Measurements from ENCODE around the gene PITPNB. TPM values are rescaled to one million over a fixed set of nuclear protein-coding genes. Genes with fewer than 3 reads are reported as not detected.

Gene PITPNB
- total RNA-seq, 1 experiment from 2014 or later = 46.2 TPM

DNA sequence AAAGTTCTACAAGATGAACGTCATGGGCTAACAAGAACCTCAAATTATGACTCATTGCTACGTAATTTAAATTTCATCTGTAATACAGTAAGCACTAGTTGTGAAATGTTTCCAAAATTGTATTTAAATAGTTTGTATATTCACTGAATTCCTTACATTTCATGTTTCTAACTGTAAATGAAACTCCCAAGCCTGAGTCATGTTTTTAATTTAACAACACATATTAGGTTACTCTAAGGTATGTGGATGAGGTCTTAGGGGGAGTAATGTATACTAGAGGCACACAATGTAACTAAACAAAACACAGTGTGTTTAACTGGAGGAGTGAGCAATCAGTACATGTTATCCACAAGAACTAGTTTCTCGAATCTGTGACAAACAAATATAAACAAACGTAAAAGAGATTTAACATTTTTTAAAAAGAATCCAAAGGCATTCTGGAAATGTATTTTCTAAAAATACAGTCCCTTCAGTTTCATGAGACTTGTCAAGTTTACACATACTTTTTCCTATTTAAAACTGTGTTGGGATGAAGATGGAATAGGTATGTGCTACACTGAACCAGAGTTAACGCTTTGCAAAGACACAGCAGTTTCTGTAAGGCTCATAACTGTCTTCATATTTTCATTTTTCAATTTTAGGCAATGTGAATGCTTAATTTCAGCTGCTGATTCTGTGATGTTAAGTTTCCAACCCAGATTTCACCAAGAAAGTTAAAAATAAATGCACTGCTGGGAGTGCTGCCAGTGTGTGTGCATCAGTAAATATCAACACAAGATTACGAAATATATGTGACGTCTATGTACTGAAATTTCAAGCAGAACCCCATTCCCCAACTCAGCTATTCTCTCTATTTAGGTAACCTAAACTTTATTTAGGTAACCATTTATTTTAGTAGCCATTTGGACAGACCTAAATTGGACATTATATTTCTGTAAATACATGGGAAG lies 52.6 kb downstream of the PITPNB start:
- Histone ChIP-seq H3K4me1 (peaks cover 27% of the 10 kb centered on the region), H3K4me3 (no peak overlapping the region), H3K27ac (peak overlapping the region; percentile 45), H3K9me3 (replicated peaks) (no peaks in the 10 kb centered on the region), H3K36me3 (peaks cover 46% of the 10 kb centered on the region), H3K27me3 (no peaks in the 10 kb centered on the region)
- DNase-seq = peak in 1 of 2 experiments; percentile 45

DNA sequence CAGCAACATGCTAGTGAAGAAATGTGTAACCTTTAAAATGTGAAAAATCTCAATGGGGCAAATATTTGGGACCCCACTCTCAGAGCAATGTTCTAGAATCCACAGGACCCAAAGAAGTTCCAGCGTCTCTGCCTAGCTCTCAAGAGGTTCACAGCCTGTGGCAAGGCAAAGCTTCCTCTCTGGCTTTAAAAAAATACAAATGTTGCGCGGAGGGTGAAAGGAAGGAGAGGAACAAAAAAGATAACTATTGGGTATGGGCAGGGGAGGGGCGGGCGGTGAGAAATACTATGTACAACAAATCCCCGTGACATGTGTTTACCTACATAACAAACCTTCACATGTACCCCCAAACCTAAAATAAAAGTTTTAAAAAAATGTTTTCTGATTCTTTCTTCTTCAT lies 53.6 kb downstream of the PITPNB start:
- DNase-seq = no peak
- Histone ChIP-seq H3K9me3 (replicated peaks) (no peaks in the 10 kb centered on the region), H3K27ac (peak overlapping the region; percentile 45), H3K27me3 (no peaks in the 10 kb centered on the region), H3K4me1 (peaks cover 27% of the 10 kb centered on the region), H3K36me3 (peaks cover 43% of the 10 kb centered on the region), H3K4me3 (no peak overlapping the region)

DNA sequence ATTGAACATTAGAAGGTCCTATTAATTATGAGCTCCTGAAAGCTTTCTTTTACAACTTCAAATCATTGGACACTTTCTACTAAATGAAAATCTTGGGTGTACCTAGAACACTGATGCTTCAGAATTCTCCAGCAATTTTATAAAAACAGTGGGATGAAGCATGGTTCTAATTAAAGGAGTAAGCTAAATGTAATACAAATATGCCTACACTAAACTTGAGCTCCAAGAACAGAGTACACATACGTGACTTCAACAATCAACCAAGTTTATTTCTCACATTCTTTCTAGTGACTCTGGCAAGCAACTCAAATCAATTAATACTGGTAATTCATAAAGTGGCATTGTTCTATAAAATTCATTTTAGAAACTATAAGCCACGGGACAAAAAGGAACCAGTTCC lies 55.5 kb downstream of the PITPNB start:
- Histone ChIP-seq H3K27me3 (no peaks in the 10 kb centered on the region), H3K4me1 (peaks cover 27% of the 10 kb centered on the region), H3K4me3 (no peak overlapping the region), H3K36me3 (peaks cover 36% of the 10 kb centered on the region), H3K9me3 (replicated peaks) (no peaks in the 10 kb centered on the region), H3K27ac (no peak overlapping the region)
- DNase-seq = no peak

DNA sequence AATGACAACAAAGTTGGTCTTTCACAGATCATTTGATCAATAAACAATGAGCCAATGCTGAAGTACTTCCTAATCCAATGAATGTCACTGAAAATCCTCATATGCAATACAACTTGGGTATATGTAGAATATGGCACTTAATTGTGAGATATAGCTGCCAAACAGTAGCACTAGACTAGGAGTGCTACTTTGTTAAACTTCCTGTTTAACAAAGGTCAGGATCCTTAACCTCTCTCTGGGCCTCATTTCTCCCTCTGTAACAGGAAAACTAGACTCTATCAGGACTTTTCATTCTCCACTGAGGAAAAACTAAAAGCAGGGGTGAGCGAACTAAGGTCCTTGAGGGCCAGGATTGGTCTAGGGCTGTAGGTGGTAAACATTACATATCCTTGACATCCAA lies 56.1 kb downstream of the PITPNB start:
- Histone ChIP-seq H3K4me3 (no peak overlapping the region), H3K9me3 (replicated peaks) (no peaks in the 10 kb centered on the region), H3K27ac (no peak overlapping the region), H3K36me3 (peaks cover 40% of the 10 kb centered on the region), H3K4me1 (peaks cover 27% of the 10 kb centered on the region), H3K27me3 (no peaks in the 10 kb centered on the region)
- no peak for DNase-seq

DNA sequence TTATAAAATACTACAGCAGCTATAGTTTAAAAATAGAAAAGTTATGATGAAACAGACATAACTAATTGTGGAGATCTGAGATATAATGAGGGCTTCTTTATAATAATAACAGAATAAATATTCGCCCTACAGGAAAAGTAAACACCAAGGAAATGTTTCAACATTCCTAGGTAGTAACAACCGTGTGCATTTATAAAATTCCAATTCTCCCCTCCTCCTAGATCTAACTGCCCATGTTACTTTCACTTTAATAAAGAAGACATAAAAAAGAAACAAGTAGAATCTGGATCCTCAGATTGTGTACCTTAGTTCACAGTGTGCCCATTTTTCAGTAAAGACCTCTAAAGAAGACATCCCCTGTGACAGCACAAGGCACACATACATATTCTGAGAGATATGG lies 59.7 kb downstream of the PITPNB start:
- Histone ChIP-seq H3K4me1 (no peaks in the 10 kb centered on the region), H3K27me3 (no peaks in the 10 kb centered on the region), H3K9me3 (replicated peaks) (no peaks in the 10 kb centered on the region), H3K27ac (no peak overlapping the region), H3K4me3 (no peak overlapping the region), H3K36me3 (peaks cover 64% of the 10 kb centered on the region)
- no peak for DNase-seq

DNA sequence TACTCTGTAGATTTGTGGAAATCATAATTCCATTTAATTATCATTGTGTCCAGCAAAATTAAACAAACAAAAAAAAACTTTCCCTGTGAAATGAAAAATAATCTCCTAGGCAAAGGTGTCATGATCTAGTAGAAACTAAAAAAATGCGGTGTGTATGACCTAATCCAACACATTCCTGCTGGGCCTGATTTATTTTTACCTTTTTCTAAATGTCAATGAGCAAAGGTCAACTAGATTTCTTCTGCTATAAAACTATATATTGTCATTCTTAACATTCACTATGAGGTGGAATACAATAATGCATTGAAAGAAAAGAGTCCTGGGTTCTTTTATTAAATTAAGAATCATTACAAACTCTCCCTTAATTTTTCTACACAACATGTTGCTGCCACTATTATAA lies 60.4 kb downstream of the PITPNB start:
- no peak for DNase-seq
- H3K4me1 ChIP-seq = no peaks in the 10 kb centered on the region
- no peak overlapping the region for H3K4me3 ChIP-seq
- H3K27me3 ChIP-seq = no peaks in the 10 kb centered on the region
- no peak overlapping the region for H3K27ac ChIP-seq
- H3K36me3 ChIP-seq = peaks cover 68% of the 10 kb centered on the region
- no peaks in the 10 kb centered on the region for H3K9me3 ChIP-seq (replicated peaks)

DNA sequence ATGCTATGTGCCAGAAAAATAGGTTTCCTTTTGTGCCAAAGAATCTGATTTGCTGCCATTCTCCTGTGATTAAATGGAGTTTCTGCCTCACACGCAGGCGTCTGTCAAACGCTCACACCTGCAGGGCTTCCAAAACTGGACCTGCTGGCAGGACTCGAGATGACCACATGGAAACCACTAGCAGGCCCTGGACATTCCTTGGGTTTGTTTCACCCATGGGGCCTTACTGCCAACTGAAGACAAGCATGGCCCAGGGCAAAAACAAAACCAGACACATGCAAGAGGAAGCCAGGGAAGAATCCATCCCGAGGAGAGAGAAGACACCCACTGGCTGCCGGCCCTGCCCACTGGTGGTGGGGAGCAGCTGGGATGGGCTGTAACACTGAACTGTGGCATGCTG lies 61.6 kb downstream of the PITPNB start:
- no peak for DNase-seq
- no peaks in the 10 kb centered on the region for H3K9me3 ChIP-seq (replicated peaks)
- peaks cover 75% of the 10 kb centered on the region for H3K36me3 ChIP-seq
- H3K4me1 ChIP-seq = no peaks in the 10 kb centered on the region
- H3K27me3 ChIP-seq = no peaks in the 10 kb centered on the region
- no peak overlapping the region for H3K27ac ChIP-seq
- no peak overlapping the region for H3K4me3 ChIP-seq

DNA sequence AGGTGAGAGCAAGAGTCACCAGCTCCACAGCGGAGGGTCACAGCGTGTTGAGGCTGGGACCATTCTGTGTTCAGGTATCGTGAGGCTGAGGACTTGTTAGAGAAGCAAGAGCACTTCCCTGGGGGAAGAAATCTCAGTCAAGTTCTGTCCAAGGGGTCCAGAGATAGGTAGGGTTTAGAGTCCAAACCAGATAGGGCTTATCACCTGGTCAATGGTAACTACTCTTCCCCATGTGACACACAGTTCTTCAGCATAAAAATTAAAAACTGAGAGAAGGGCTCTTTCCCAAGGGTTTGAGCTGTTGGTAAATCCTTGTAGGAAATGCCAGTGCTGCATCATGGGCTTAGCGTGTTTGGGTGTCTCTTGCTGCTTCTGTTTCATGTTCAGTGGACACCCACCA lies 62.7 kb downstream of the PITPNB start:
- H3K9me3 ChIP-seq (replicated peaks) = no peaks in the 10 kb centered on the region
- no peak overlapping the region for H3K4me3 ChIP-seq
- H3K4me1 ChIP-seq = no peaks in the 10 kb centered on the region
- peaks cover 79% of the 10 kb centered on the region for H3K36me3 ChIP-seq
- no peak overlapping the region for H3K27ac ChIP-seq
- no peak for DNase-seq
- H3K27me3 ChIP-seq = no peaks in the 10 kb centered on the region

DNA sequence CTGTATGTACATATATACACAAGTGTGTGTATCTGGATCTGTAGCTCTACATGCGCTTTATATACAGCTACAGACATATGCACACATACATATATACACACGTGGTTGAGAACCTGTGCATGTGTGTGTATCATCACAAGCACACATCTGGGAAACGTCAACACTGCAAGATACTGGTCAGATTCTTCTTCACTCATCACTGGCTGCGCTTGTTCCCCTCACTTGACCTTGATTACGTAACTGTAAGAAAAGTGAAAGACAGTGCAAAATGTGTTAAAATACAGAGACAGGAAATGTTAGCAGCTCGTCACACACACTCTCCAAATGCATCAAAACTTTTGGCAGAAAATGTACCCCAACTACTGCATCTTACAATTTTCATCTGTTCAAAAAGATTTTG lies 65.6 kb downstream of the PITPNB start:
- Histone ChIP-seq H3K27ac (no peak overlapping the region), H3K4me1 (no peaks in the 10 kb centered on the region), H3K27me3 (no peaks in the 10 kb centered on the region), H3K9me3 (replicated peaks) (no peaks in the 10 kb centered on the region), H3K36me3 (peaks cover 90% of the 10 kb centered on the region), H3K4me3 (no peak overlapping the region)
- no peak for DNase-seq

DNA sequence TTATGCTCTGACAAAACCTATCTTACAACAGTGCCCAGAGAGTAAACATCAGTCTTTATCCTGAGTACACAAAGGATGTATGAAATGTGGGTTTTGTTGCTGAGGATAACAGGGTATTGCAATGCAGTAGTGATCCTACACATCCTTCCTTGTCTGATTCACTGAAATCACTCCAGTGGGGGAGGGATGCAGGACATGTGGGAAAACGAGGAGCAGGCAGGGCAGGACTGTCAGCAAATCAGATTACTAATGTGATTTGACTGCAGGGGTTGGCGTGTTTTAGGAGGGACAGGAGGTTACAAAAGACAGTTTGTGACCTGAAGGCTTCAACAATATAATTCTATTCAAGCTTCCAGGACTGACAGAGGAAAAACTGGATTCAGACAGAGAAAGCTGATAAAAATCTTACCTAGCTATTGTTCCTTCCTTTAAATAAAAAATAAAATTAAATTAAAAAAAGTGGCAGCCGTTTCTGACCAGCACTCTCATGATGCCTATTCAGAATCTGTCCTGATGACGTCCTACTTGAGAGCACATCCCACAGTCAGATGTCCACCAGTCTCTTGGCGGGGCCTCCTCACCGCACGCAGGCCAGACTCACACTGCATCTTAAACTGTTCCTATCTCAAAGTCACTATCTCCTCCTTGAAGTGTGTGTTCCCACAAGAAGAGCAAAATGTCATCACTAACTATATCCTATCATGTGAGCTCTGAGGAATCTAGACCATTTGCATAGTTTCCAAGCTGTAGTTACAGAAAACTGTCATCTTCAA lies 66.9 kb downstream of the PITPNB start:
- peaks cover 83% of the 10 kb centered on the region for H3K36me3 ChIP-seq

DNA sequence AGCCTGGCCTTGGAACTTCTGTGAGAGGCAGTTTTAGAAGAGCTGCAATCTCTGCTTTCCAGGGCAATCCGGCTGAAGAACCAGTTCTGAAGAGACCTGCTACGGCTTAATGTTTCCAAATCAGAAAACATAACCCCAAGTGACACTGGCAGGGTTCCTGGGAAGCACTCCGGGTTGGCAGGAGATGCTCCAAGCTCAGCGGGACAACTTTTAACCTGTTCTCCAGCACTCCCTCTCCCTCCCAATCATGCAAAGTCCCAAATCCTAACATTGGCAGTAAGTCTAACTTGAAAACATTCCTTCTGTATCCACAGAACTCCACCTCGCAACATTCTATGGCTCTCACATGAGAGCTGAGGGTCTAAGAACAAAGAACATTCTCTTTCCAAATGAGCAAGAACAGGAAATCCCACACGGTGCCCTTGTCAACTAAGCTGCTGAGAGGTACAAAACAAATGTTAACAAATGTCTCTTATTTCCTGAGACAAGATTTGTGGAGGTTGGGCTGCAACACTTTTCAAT lies 69.0 kb downstream of the PITPNB start:
- Histone ChIP-seq H3K4me1 (no peaks in the 10 kb centered on the region), H3K4me3 (no peak overlapping the region), H3K27ac (no peak overlapping the region), H3K27me3 (no peaks in the 10 kb centered on the region), H3K36me3 (peaks cover 62% of the 10 kb centered on the region), H3K9me3 (replicated peaks) (no peaks in the 10 kb centered on the region)
- no peak for DNase-seq

More for the DNA sequence above, 66.9 kb downstream of the PITPNB start:
- no peak overlapping the region for H3K4me3 ChIP-seq
- H3K4me1 ChIP-seq = no peaks in the 10 kb centered on the region
- H3K9me3 ChIP-seq (replicated peaks) = no peaks in the 10 kb centered on the region
- no peak overlapping the region for H3K27ac ChIP-seq
- no peaks in the 10 kb centered on the region for H3K27me3 ChIP-seq
- DNase-seq = no peak

DNA sequence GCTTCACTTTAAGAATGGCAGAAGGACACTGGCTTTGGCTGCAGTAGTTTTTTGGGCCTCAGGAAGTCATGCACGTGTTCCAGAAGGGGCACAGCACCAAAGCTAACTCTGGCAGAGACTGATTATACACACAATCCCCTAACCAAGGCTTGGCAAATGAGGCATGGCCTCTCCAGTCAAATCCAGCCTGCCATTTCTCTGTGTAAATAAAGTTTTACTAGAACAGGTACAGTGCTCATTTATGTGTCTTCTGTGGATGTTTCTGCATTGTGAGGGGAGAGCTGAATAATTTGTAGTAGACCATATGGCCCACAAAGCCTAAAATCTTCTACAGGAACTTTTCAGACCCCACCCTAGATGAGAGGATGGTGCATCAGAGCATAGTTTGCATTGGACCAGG lies 71.1 kb downstream of the PITPNB start:
- Histone ChIP-seq H3K27me3 (no peaks in the 10 kb centered on the region), H3K27ac (no peak overlapping the region), H3K4me1 (no peaks in the 10 kb centered on the region), H3K9me3 (replicated peaks) (no peaks in the 10 kb centered on the region), H3K36me3 (peaks cover 42% of the 10 kb centered on the region), H3K4me3 (no peak overlapping the region)
- no peak for DNase-seq

DNA sequence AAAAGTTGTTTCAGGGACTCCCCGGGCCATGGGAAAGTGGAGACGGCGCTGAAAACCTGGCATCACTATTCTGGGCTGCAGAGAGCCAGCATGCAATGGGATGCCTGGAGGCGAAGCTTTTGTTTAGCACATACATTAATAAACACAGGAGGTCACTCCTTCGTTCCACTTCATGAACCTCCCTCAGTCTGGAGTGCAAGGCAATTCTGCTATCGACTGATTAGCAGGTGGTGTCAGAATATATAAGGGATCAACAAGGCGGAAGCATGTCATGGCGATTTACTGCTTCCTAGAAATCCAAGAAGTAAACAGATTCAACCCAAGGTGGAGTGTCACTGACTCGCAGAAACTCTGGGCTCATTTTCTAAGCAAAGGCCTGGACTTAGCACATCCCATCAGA lies 72.1 kb downstream of the PITPNB start:
- Histone ChIP-seq H3K27ac (no peak overlapping the region), H3K4me1 (no peaks in the 10 kb centered on the region), H3K36me3 (peaks cover 35% of the 10 kb centered on the region), H3K4me3 (no peak overlapping the region), H3K27me3 (no peaks in the 10 kb centered on the region), H3K9me3 (replicated peaks) (no peaks in the 10 kb centered on the region)
- DNase-seq = no peak

DNA sequence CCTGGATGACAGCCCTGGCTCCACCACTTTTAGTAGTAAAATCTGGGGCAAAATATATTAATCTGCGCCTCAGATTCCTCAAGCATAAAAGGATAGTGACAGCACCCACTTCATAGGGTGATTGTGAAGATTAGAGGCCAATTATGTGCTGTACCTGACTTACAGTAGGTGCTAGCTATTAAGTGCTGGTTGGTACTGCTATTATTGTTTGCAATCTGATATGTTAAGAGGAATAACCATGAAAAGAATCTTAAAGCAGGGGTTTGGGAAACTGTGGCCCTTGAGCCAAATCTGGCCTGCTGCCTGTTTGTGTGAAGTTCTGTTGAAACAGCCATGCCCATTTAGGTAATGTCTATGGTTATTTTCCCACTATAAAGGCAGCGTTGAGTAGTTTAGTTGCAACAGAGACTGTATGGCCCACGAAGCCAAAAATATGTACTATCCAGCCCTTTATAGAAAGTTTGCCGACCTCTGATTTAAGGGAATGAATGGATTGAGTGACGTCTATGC lies 72.8 kb downstream of the PITPNB start:
- Histone ChIP-seq H3K4me3 (no peak overlapping the region), H3K27ac (no peak overlapping the region), H3K36me3 (peaks cover 29% of the 10 kb centered on the region), H3K9me3 (replicated peaks) (no peaks in the 10 kb centered on the region), H3K27me3 (no peaks in the 10 kb centered on the region), H3K4me1 (no peaks in the 10 kb centered on the region)
- no peak for DNase-seq

DNA sequence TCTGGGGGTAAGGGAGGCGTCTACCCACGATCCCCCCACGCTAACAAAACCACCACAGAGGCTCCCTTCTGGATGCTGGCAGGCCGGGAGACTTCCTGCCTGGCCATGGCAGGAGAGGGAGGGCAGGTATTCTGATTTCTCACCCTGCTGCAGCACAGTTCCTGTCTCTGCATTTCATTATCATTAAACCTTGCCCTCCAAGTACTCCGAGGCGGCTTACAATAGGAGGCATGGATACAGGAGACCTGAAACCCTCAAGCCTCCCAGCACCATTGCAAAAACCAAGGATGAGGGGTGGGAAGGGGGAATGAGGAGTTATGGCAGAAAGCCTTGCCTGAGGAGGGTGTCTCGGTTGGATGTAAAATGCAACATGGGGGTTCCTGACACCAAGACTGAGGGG lies 73.4 kb downstream of the PITPNB start:
- H3K27ac ChIP-seq = no peak overlapping the region
- H3K4me1 ChIP-seq = no peaks in the 10 kb centered on the region
- H3K9me3 ChIP-seq (replicated peaks) = no peaks in the 10 kb centered on the region
- no peak for DNase-seq
- H3K4me3 ChIP-seq = no peak overlapping the region
- peaks cover 23% of the 10 kb centered on the region for H3K36me3 ChIP-seq
- no peaks in the 10 kb centered on the region for H3K27me3 ChIP-seq

Data from SJCRH30 (cell line).